Activated CD4-positive, alpha-beta T cell treated with anti-CD3 and anti-CD28 coated beads, Interleukin-2, amount 10 ng/mL, durations not matched to agents 7 days and 5 days (primary cell): ENCODE measurements around the gene DPP3. TPM values are rescaled to one million over a fixed set of nuclear protein-coding genes. Genes with fewer than 3 reads are reported as not detected.

Source experiments
- CTCF ChIA-PET: fragments of 350-600 bp; sonication (Branson Sonifier 250); formaldehyde crosslinking; loops from one replicate; lab custom pipeline; 2021; ENCODE audit warnings: antibody characterized with exemption; lab: Charles Lee
- POLR2A ChIA-PET: fragments of 350-600 bp; sonication (Branson Sonifier 250); formaldehyde crosslinking; loops from one replicate; lab custom pipeline; 2021; ENCODE audit warnings: antibody characterized with exemption; lab: Charles Lee
- DNase-seq: peaks from one replicate; pipeline ENCODE4 v3.0.0-alpha.2; 2020
- H3K27ac Mint-ChIP-seq: one replicate; pipeline ENCODE4 v1.8.0; 2021; ENCODE audit warnings: mild to moderate bottlenecking, moderate library complexity, mixed read lengths
- H3K27me3 Mint-ChIP-seq: one replicate; pipeline ENCODE4 v1.8.0; 2021; ENCODE audit warnings: mixed read lengths
- H3K36me3 Mint-ChIP-seq: one replicate; pipeline ENCODE4 v1.8.0; 2021; ENCODE audit warnings: low read depth, mixed read lengths
- H3K4me1 Mint-ChIP-seq: one replicate; pipeline ENCODE4 v1.8.0; 2021; ENCODE audit warnings: mixed read lengths
- H3K4me3 Mint-ChIP-seq: one replicate; pipeline ENCODE4 v1.8.0; 2021; ENCODE audit warnings: mild to moderate bottlenecking, moderate library complexity, mixed read lengths
- H3K9me3 Mint-ChIP-seq: one replicate; pipeline ENCODE4 v1.8.0; 2021; ENCODE audit warnings: mixed read lengths
- total RNA-seq, 2 experiments: library from RNA; stranded (reverse); gene quantifications; one replicate each; pipeline ENCODE4 v1.2.3, GENCODE V29; 2021

Gene DPP3
- total RNA-seq, 2 experiments from 2014 or later = 78.4 to 82.3 TPM

DNA sequence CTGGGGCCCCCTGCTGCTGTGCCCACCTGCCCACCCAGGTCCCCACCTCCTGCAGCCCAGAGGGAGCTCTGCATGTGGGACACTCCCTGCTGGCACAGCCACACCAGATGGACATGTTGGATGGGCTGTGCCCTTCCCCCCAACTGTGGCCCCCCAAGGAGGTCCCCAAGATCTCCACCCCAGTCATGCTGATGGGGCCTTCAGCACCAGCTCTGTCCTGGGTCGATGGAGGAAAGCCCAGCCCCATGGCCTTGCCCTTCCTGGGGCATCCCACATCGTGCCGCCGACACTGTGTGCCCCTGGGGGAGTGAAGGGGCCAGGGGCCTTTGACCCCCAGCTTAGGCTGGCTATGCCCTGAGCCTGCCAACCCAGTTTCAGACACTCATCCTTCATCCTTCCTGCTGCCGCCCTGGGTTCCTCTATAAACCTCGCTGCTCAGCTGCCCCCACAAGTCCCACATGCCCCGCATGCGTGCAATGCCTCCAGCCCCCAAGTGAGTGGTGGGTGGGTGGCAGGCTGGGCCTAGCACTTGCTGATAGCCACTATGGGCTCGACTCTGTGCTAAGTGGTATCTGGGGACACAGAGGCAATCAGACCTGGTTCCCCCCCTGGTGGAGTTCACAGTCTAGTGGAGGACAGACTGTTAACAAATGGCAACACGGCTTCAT, 3.9 kb upstream of the DPP3 start:
- DNase-seq = no peak
- Mint-ChIP-seq H3K4me3 (no peak overlapping the region), H3K27ac (no peak overlapping the region), H3K36me3 (no peaks in the 10 kb centered on the region), H3K9me3 (no peaks in the 10 kb centered on the region), H3K27me3 (no peaks in the 10 kb centered on the region), H3K4me1 (peaks cover 14% of the 10 kb centered on the region)
- ChIA-PET POLR2A (interaction anchor here (0.5 kb wide), 1 partner anchor 80 kb away, joined by 6 read pairs; no protein-coding TSS in a partner anchor), CTCF (interaction anchor here (0.6 to 1.2 kb wide), 2 partner anchors 9 to 59 kb away, joined by 3 read pairs; partner anchors contain the start of gene PELI3)

DNA sequence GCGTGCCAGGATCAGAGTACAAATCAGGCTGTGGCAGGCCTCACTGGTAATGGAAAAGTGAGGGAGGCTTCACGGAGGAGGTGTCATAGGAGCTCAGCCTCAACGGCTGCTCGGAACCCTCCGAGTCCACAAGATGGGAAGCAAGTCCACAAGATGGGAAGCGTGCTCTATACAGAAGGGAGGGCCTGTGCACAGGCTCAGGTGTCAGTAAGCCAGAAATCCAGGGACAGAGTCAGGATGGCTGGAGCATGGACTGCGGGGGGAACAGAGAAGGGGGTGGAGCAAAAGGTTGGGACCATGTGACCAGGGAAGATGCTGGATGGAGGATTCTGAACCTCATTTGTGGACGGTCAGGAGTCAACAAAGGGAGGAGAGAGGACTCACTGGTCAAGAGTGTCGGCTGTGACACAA, 3.4 kb upstream of the DPP3 start:
- ChIA-PET POLR2A (no interaction called here), CTCF (interaction anchor here (0.6 to 1.2 kb wide), 2 partner anchors 10 to 113 kb away, joined by 3 read pairs; partner anchors contain the start of gene PELI3)
- Mint-ChIP-seq H3K27ac (no peak overlapping the region), H3K36me3 (no peaks in the 10 kb centered on the region), H3K27me3 (no peaks in the 10 kb centered on the region), H3K4me1 (peaks cover 16% of the 10 kb centered on the region), H3K4me3 (no peak overlapping the region), H3K9me3 (no peaks in the 10 kb centered on the region)
- no peak for DNase-seq

DNA sequence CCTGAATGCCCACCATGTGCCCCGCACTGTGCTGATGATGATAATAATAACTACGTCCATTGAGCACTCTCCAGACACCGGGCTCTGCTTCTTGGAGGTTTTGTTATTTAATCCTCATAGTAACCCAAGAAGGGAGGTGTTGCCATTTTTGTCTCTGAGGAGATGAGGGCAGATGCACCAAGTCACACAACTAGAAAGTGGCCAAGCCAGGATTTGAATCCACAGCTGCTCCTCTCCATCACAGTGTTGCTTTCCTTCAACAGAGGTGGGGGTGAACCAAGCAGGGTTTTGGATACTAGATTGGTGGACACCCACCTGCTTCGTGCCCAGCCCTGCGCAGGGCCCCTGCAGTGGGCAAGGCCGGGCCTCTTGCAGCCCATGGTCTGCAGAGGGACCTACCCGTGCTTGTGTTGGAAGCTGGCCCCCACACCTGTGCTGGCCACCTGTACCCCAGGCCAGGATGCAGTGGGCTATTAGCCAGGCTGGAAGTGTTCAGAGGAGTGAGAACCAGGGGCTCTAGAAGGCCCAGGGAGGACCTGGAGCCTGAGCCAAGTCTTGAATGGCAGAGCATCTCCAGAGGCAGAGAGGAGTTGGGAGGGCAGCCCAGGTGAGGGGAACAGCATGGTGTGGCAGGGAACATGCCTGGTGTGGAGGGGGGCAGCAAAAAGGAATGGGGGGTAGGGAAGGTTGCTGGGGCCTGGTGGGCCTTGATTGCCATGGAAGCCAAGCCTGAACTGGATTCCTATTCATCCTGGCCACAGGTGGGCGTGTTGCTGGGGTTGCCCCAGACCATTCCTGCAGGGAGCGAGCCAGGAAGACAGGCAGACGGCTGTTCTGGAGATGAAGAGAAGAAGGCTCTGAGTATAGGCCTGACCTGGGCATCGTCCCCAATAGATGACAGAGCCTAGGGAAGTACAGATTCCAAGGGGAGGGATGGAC, 2.7 kb upstream of the DPP3 start:
- no peaks in the 10 kb centered on the region for H3K9me3 Mint-ChIP-seq
- H3K27ac Mint-ChIP-seq = no peak overlapping the region
- H3K4me1 Mint-ChIP-seq = peaks cover 22% of the 10 kb centered on the region
- H3K27me3 Mint-ChIP-seq = no peaks in the 10 kb centered on the region
- no peak for DNase-seq
- CTCF ChIA-PET = interaction anchor here (0.6 to 2.1 kb wide), 3 partner anchors 10 to 114 kb away, joined by 3 to 8 read pairs (median 3); partner anchors contain the start of gene PELI3
- H3K4me3 Mint-ChIP-seq = no peak overlapping the region
- POLR2A ChIA-PET = no interaction called here
- H3K36me3 Mint-ChIP-seq = peaks cover 1% of the 10 kb centered on the region

DNA sequence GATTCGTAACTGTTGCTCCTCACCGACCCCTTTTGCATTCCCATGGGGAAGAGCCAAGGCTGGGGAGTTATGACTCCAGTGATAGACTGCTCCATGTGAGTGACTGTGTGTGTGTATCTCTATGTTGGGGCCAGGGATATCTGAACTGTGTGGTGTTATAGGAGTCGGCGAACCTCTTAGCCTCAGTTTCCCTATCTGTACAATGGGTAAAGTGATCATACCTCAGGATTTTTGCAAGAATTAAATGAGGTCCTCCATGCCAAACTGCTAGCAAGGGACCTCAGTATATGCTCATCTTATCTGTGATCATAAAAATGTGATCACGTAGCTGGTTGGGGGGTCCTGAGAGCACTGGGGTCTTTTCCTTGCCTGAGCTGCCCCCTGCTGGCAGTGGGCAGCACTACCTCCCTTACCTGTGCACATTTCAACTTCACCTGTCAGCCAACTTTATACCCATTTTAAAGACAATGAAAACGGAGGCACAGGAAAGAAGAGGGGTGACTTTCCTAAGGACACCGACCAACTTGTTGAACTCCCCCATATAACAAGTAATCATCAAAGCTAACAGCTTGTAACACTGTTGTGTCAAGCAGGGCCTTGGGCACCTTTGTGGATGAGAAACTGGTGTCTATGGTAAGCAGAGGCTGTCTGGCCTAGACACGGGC, 1.4 kb upstream of the DPP3 start:
- Mint-ChIP-seq H3K36me3 (peaks cover 3% of the 10 kb centered on the region), H3K9me3 (no peaks in the 10 kb centered on the region)
- POLR2A ChIA-PET = no interaction called here

DNA sequence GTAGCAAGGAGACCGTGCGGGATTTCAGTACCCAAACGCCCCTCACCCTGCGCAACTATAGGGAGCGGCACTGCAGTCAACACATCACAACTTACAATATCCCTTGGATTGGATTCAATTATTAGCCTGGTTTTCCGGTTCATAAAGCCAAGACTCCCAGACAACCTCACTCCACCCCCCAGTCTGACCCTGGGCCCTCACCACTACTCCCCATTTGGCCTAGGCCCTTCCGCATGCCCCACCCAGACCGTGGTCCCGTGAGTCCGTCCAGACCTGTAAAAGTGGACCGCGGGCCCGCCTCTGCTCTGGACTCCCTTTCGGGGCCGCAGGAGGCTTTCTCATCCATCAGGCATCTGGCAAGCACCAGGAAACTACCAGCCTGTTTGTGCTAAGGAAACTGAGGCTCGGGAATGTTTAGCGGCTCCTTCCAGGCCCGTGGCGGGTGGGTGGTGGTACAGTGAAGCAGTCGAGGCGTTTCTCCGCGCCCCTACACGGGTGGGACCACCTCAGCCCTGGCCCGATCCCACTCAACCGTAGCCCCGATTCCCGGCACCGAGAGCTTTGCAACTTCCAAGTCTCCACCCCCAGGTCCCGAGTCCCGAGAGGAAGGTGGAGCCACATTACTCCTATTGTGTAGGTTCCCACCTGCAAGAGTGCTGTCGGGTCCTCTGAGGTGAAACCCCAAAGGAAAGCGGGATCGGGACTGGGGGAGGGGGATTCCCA, 679 bp upstream of the DPP3 start:
- Mint-ChIP-seq H3K4me3 (peak overlapping the region; percentile 87), H3K4me1 (peaks cover 24% of the 10 kb centered on the region), H3K9me3 (no peaks in the 10 kb centered on the region), H3K27me3 (no peaks in the 10 kb centered on the region), H3K27ac (peak overlapping the region; percentile 95), H3K36me3 (peaks cover 3% of the 10 kb centered on the region)
- POLR2A ChIA-PET = interaction anchor here (1.0 kb wide), 1 partner anchor 13 kb away, joined by 4 read pairs; the partner anchor contains the start of gene PELI3
- DNase-seq = no peak
- CTCF ChIA-PET = interaction anchor here (0.8 to 2.2 kb wide), 9 partner anchors 9 to 41 kb away, joined by 3 to 12 read pairs (median 4); partner anchors contain the start of genes MRPL11 and PELI3

More for the DNA sequence above, 1.4 kb upstream of the DPP3 start:
- Mint-ChIP-seq H3K4me1 (peaks cover 24% of the 10 kb centered on the region), H3K27ac (peak overlapping the region; percentile 95), H3K4me3 (peak overlapping the region; percentile 87), H3K27me3 (no peaks in the 10 kb centered on the region)
- CTCF ChIA-PET = interaction anchor here (1.1 to 2.2 kb wide), 4 partner anchors 9 to 40 kb away, joined by 3 to 12 read pairs (median 6); partner anchors contain the start of genes MRPL11 and PELI3
- DNase-seq = peak; percentile 17

DNA sequence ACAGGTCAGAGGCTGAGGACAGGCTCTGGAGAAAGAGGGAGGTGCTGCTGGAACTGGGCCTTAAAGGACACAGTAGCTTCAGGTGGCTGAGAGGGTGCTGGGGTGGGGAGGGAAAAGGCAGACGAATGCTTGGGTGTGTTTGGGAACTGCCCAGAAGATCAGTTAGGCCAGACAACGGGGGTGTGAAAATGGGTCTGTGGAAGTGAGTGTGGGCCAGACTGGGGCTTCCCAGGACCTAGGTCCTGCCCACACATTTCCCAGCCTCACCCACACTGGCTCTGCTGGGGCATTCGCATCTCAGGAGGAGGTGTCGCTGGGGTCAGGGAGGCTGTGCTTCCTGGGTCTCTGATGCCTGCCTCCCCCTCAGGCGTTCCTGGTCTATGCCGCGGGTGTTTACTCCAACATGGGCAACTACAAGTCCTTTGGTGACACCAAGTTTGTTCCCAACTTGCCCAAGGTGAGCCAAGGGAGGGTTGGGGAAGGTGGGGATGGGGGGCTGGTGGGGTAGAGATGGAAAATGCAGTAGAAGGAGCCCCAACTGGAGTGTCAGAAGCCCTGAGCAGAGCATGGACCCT, 4.7 kb downstream of the DPP3 start:
- CTCF ChIA-PET = interaction anchor here (1.3 kb wide), 1 partner anchor 17 kb away, joined by 3 read pairs; no protein-coding TSS in a partner anchor
- Mint-ChIP-seq H3K27me3 (no peaks in the 10 kb centered on the region), H3K36me3 (peaks cover 13% of the 10 kb centered on the region), H3K4me1 (peaks cover 15% of the 10 kb centered on the region), H3K9me3 (no peaks in the 10 kb centered on the region), H3K27ac (peak overlapping the region; percentile 50), H3K4me3 (no peak overlapping the region)
- DNase-seq = no peak
- POLR2A ChIA-PET = no interaction called here

DNA sequence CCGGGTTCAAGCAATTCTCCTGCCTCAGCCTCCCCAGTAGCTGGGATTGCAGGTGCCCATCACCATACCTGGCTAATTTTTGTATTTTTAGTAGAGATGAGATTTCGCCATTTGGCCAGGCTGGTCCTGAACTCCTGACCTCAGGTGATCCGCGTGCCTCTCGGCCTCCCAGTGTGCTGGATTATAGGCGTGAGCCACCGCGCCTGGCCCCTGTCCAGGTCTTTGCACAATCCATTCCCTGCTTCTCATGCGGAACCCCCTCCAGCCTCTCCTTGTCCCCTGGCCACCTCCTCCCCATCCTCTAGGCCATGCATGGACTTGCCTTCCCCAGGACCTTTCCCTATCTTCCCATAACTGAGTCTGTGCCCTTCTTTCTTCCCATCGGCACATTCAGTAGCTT, 8.7 kb downstream of the DPP3 start:
- H3K27ac Mint-ChIP-seq = no peak overlapping the region
- CTCF ChIA-PET = interaction anchor here (0.6 to 1.4 kb wide), 2 partner anchors 50 to 691 kb away, joined by 3 read pairs; partner anchors contain the start of gene MRPL11

DNA sequence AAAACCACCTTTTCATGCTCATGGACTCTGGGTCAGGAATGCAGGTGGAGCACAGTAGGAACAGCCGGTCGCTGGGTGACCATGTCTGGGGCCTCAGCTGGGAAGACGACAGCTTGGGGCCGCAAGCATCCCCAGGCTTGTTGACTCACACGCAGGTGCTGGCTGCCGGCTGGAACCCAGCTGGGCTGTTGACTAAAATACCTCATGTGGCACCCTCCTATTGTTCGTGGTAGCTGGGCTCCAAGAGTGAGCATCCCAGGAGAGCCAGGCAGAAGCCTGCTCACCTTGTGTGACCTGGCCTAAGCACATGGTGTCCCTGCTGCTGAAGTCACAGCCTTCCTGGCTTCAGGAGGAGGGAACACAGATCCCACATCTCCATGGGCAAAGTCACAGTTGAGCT, 9.4 kb downstream of the DPP3 start:
- H3K27me3 Mint-ChIP-seq = no peaks in the 10 kb centered on the region
- DNase-seq = no peak
- ChIA-PET CTCF (interaction anchor here (0.6 to 1.4 kb wide), 3 partner anchors 11 to 691 kb away, joined by 3 read pairs; partner anchors contain the start of gene MRPL11), POLR2A (no interaction called here)
- peaks cover 2% of the 10 kb centered on the region for H3K4me1 Mint-ChIP-seq
- peaks cover 16% of the 10 kb centered on the region for H3K36me3 Mint-ChIP-seq
- no peak overlapping the region for H3K4me3 Mint-ChIP-seq
- H3K9me3 Mint-ChIP-seq = no peaks in the 10 kb centered on the region
- H3K27ac Mint-ChIP-seq = no peak overlapping the region

More for the DNA sequence above, 8.7 kb downstream of the DPP3 start:
- H3K9me3 Mint-ChIP-seq = no peaks in the 10 kb centered on the region
- DNase-seq = no peak
- H3K27me3 Mint-ChIP-seq = no peaks in the 10 kb centered on the region
- H3K4me1 Mint-ChIP-seq = peaks cover 2% of the 10 kb centered on the region
- POLR2A ChIA-PET = interaction anchor here (0.5 kb wide), 1 partner anchor 701 kb away, joined by 3 read pairs; no protein-coding TSS in a partner anchor
- H3K36me3 Mint-ChIP-seq = peaks cover 16% of the 10 kb centered on the region
- H3K4me3 Mint-ChIP-seq = no peak overlapping the region

DNA sequence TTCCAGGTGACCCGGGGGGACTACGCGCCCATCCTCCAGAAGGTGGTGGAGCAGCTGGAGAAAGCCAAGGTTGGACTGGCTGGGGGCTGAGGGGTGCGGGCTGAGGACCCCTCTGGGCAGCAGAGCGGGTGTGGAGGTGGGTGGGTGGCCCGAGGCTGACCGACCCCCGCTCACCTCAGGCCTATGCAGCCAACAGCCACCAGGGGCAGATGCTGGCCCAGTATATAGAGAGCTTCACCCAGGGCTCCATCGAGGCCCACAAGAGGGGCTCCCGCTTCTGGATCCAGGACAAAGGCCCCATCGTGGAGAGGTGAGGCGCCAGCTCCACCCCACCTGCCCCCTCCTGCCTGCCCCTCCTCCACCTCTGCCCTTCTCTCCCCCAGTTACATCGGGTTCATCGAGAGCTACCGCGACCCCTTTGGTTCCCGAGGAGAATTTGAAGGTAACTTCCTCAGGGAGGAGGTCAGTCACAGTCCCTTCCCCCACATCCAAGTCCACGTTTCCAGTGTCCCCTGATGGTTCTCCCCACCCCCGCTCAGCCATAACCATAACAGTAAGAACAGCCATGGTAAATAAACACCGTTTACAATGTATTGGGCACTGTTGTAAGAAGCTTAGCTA, 11.2 kb downstream of the DPP3 start:
- POLR2A ChIA-PET = no interaction called here
- DNase-seq = no peak
- CTCF ChIA-PET = interaction anchor here (0.5 to 1.9 kb wide), 7 partner anchors 11 to 261 kb away, joined by 3 to 5 read pairs (median 3); partner anchors contain the start of genes DPP3, MRPL11 and RBM4B
- H3K4me1 Mint-ChIP-seq = peaks cover 2% of the 10 kb centered on the region
- no peaks in the 10 kb centered on the region for H3K9me3 Mint-ChIP-seq
- H3K27me3 Mint-ChIP-seq = no peaks in the 10 kb centered on the region
- H3K27ac Mint-ChIP-seq = no peak overlapping the region
- H3K4me3 Mint-ChIP-seq = no peak overlapping the region
- peaks cover 13% of the 10 kb centered on the region for H3K36me3 Mint-ChIP-seq

DNA sequence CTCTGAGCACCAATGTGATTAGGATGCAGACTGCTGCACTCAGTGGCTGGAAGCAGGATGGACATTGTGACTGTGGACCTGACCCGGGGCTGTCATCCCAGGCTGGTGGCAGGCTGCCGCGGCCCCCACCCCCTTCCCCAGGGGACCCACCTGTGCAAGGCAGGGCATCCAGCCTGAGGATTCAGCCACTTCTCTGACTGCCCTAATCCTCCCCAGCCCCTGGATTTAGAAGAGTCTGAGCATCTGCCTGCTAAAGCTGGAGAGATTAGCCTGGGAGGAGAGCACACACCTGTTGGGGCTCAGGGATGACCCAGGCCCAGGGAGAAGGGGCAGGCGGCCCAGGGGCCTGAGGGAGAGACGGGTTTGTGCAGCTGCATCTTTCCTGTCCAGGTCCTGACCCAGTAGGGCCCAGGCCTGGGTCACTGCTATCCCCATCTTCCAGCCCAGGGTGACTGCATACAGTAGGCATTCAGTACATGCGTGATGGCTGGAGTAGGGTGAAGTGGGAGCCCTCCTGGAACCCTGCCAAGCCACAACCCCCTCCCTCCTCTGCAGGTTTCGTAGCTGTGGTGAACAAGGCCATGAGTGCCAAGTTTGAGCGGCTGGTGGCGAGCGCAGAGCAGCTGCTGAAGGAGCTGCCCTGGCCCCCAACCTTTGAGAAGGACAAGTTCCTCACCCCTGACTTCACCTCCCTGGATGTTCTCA, 12.1 kb downstream of the DPP3 start:
- H3K4me1 Mint-ChIP-seq = peaks cover 2% of the 10 kb centered on the region
- no peak overlapping the region for H3K4me3 Mint-ChIP-seq
- ChIA-PET POLR2A (no interaction called here), CTCF (interaction anchor here (1.1 to 1.9 kb wide), 4 partner anchors 13 to 185 kb away, joined by 3 to 5 read pairs (median 3); partner anchors contain the start of genes MRPL11 and RBM4B)
- H3K9me3 Mint-ChIP-seq = no peaks in the 10 kb centered on the region
- H3K27me3 Mint-ChIP-seq = no peaks in the 10 kb centered on the region
- no peak overlapping the region for H3K27ac Mint-ChIP-seq
- peaks cover 16% of the 10 kb centered on the region for H3K36me3 Mint-ChIP-seq
- no peak for DNase-seq
